ENCODE measurements around the gene PSMD14. TPM values are rescaled to one million over a fixed set of nuclear protein-coding genes. Genes with fewer than 3 reads are reported as not detected.

The PSMD14 gene
- total RNA-seq, 1 donor from 2014 or later, result 70.6 TPM

- H3K9me3 Mint-ChIP-seq (ENCODE audit: unreplicated experiment), result peaks cover 12% of the 10 kb centered on the region
- no peak overlapping the region for H3K27ac Mint-ChIP-seq (ENCODE audit: unreplicated experiment)
- no peak for TF ChIP-seq CTCF (IDR thresholded peaks at IDR 0.05; ENCODE audit: partially characterized antibody, unreplicated experiment)
- H3K36me3 Mint-ChIP-seq (ENCODE audit: unreplicated experiment), result peaks cover 4% of the 10 kb centered on the region
- peaks cover 26% of the 10 kb centered on the region for H3K4me1 Mint-ChIP-seq (ENCODE audit: low read depth, unreplicated experiment)
- H3K4me3 Mint-ChIP-seq (ENCODE audit: unreplicated experiment), result no peak overlapping the region
- no peak for DNase-seq
- H3K27me3 Mint-ChIP-seq (ENCODE audit: unreplicated experiment), result peaks cover 21% of the 10 kb centered on the region
These were observed 104.1 kb downstream of the PSMD14 start for GRCh38 chr2:161412346-161412745.

GRCh38 chr2:161414042-161415033, 106.1 kb downstream of the PSMD14 start:
- Mint-ChIP-seq H3K36me3 (ENCODE audit: unreplicated experiment) (peaks cover 4% of the 10 kb centered on the region), H3K9me3 (ENCODE audit: unreplicated experiment) (peaks cover 24% of the 10 kb centered on the region), H3K27me3 (ENCODE audit: unreplicated experiment) (peaks cover 39% of the 10 kb centered on the region), H3K27ac (ENCODE audit: unreplicated experiment) (peak overlapping the region; percentile 91), H3K4me3 (ENCODE audit: unreplicated experiment) (peak overlapping the region; percentile 96), H3K4me1 (ENCODE audit: low read depth, unreplicated experiment) (peaks cover 37% of the 10 kb centered on the region)
- peak; percentile 81 for DNase-seq
- TF ChIP-seq CTCF (IDR thresholded peaks at IDR 0.05; ENCODE audit: partially characterized antibody, unreplicated experiment), result peak; percentile 11

- Mint-ChIP-seq H3K4me3 (ENCODE audit: unreplicated experiment) (peak overlapping the region; percentile 96), H3K9me3 (ENCODE audit: unreplicated experiment) (peaks cover 30% of the 10 kb centered on the region), H3K4me1 (ENCODE audit: low read depth, unreplicated experiment) (peaks cover 39% of the 10 kb centered on the region), H3K27me3 (ENCODE audit: unreplicated experiment) (peaks cover 41% of the 10 kb centered on the region), H3K27ac (ENCODE audit: unreplicated experiment) (peak overlapping the region; percentile 91), H3K36me3 (ENCODE audit: unreplicated experiment) (peaks cover 4% of the 10 kb centered on the region)
- DNase-seq, result no peak
- TF ChIP-seq CTCF (IDR thresholded peaks at IDR 0.05; ENCODE audit: partially characterized antibody, unreplicated experiment), result no peak
These were observed 107.1 kb downstream of the PSMD14 start for GRCh38 chr2:161415034-161415986.

- H3K4me1 Mint-ChIP-seq (ENCODE audit: low read depth, unreplicated experiment), result peaks cover 41% of the 10 kb centered on the region
These were observed 107.9 kb downstream of the PSMD14 start, which contains the start of gene TBR1 for GRCh38 chr2:161415987-161416707. Gene TBR1, plus strand, starts transcription at chr2:161416297. Its CDS starts 114 bp downstream, at chr2:161416411.

More at GRCh38 chr2:161415987-161416707, 107.9 kb downstream of the PSMD14 start, which contains the start of gene TBR1:
- Mint-ChIP-seq H3K36me3 (ENCODE audit: unreplicated experiment) (peaks cover 4% of the 10 kb centered on the region), H3K27me3 (ENCODE audit: unreplicated experiment) (peaks cover 49% of the 10 kb centered on the region), H3K4me3 (ENCODE audit: unreplicated experiment) (peak within 1 kb of the TSS; percentile 96), H3K27ac (ENCODE audit: unreplicated experiment) (peak within 1 kb of the TSS; percentile 91), H3K9me3 (ENCODE audit: unreplicated experiment) (peaks cover 33% of the 10 kb centered on the region)
- no peak for TF ChIP-seq CTCF (IDR thresholded peaks at IDR 0.05; ENCODE audit: partially characterized antibody, unreplicated experiment)
- DNase-seq, result no peak

Measured in glutamatergic neuron (in vitro differentiated cells).